ENCODE measurements around the gene PICALM. TPM values are rescaled to one million over a fixed set of nuclear protein-coding genes. Genes with fewer than 3 reads are reported as not detected.

PICALM gene
- total RNA-seq, 1 experiment from 2014 or later = 90.0 TPM

GRCh38 chr11:86039094-86039493, 29.8 kb downstream of the PICALM start:
- no peak for DNase-seq
- H3K27me3 ChIP-seq = no peaks in the 10 kb centered on the region
- peaks cover 5% of the 10 kb centered on the region; the same call in 1 of the 2 replicates for H3K36me3 ChIP-seq
- H3K4me3 ChIP-seq = no peak overlapping the region
- H3K9me3 ChIP-seq = no peaks in the 10 kb centered on the region

DNA sequence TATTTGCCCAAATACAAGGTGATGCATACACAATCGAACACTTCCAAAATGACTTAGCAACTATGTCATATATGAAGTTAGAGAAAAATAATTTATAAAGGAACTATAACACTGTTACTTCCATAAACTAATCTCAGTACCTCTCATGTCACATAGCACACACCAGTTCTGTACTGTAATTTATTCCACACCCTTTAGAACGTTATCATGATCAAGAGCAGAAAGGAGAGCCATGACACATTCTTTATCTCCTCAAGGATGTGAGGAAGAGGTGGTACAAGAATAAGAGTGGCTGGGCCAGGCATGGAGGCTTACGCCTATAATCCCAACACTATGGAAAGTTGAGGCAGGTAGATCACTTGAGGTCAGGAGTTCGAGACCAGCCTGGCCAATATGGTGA, 31.1 kb downstream of the PICALM start:
- Histone ChIP-seq H3K4me3 (no peak overlapping the region), H3K9me3 (no peaks in the 10 kb centered on the region), H3K27me3 (no peaks in the 10 kb centered on the region), H3K36me3 (peaks cover 5% of the 10 kb centered on the region)
- DNase-seq = no peak

- DNase-seq = no peak
Observed at GRCh38 chr11:86035920-86036319, 33.0 kb downstream of the PICALM start.

GRCh38 chr11:86035164-86035563, 33.7 kb downstream of the PICALM start:
- Histone ChIP-seq H3K9me3 (no peaks in the 10 kb centered on the region), H3K4me3 (no peak overlapping the region), H3K36me3 (peaks cover 13% of the 10 kb centered on the region), H3K27me3 (no peaks in the 10 kb centered on the region)
- no peak for DNase-seq

More at GRCh38 chr11:86035920-86036319, 33.0 kb downstream of the PICALM start:
- Histone ChIP-seq H3K4me3 (no peak overlapping the region), H3K36me3 (peaks cover 8% of the 10 kb centered on the region), H3K27me3 (no peaks in the 10 kb centered on the region), H3K9me3 (no peaks in the 10 kb centered on the region)

DNA sequence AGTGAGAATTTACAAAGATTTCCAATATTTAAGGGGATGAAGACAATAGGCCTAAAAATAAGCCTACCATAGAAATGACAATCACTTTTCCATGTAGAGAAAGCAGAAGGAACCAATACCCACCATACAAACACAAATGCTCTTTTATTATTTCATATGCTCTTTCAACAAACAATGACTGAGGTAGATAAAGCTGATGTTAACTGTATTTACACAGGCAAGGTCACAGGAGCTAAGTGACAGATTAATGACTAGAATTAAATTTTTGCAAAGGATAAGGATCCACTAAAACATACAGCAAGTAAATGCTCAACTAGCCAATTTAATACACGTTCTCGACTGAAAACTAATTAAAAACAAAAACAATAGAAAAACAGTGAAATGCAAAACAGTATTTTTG, 34.2 kb downstream of the PICALM start:
- DNase-seq = no peak
- no peaks in the 10 kb centered on the region for H3K27me3 ChIP-seq
- no peak overlapping the region for H3K4me3 ChIP-seq
- peaks cover 18% of the 10 kb centered on the region for H3K36me3 ChIP-seq
- no peaks in the 10 kb centered on the region for H3K9me3 ChIP-seq

DNA sequence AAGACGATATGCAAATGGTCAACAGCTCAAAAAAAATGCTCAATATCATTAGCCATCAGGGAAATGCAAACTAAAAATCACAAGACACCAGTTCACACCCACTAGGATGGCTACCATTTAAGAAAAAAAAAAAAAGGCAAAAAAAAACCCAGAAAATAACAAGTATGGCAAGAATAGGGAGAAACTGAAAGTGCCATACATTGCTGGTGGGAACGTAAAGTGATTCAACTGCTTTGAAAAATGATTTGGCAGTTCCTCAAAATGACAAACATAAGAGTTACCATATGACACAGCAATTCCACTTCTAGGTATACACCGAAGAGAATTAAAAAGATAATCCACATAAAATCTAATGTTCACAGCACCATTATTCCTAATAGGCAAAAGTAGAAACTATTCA, 47.5 kb downstream of the PICALM start:
- Histone ChIP-seq H3K9me3 (no peaks in the 10 kb centered on the region), H3K4me3 (no peak overlapping the region), H3K36me3 (peaks cover 71% of the 10 kb centered on the region), H3K27me3 (no peaks in the 10 kb centered on the region)
- DNase-seq = no peak

GRCh38 chr11:86018249-86018648, 50.6 kb downstream of the PICALM start:
- DNase-seq = no peak
- Histone ChIP-seq H3K27me3 (no peaks in the 10 kb centered on the region), H3K9me3 (no peaks in the 10 kb centered on the region), H3K4me3 (no peak overlapping the region), H3K36me3 (peaks cover 69% of the 10 kb centered on the region)

DNA sequence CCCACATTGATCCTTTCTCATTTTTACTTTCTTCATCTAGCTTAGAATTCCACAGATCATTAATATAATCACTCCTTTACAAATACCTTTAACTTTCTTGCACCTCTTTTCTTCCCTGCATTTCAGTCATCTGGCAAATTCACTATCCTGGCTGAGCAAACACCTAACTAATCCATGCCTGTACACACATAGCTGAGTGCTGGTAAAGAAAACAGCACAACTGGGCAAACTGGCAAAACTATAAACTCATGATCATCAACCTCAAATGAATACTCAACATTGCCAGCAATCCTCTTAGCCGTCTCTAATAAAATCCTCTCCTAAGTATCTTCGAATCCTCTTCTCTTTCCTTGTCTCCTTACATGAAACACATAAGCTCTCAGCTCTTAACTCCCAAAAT, 52.4 kb downstream of the PICALM start:
- H3K27me3 ChIP-seq = no peaks in the 10 kb centered on the region
- H3K4me3 ChIP-seq = no peak overlapping the region
- peaks cover 64% of the 10 kb centered on the region for H3K36me3 ChIP-seq
- no peaks in the 10 kb centered on the region for H3K9me3 ChIP-seq
- no peak for DNase-seq

GRCh38 chr11:86015699-86016098, 53.2 kb downstream of the PICALM start:
- no peak for DNase-seq
- H3K4me3 ChIP-seq = no peak overlapping the region

GRCh38 chr11:86014221-86014620, 54.7 kb downstream of the PICALM start:
- H3K36me3 ChIP-seq = peaks cover 61% of the 10 kb centered on the region
- H3K27me3 ChIP-seq = no peaks in the 10 kb centered on the region
- H3K9me3 ChIP-seq = no peaks in the 10 kb centered on the region
- no peak for DNase-seq
- H3K4me3 ChIP-seq = no peak overlapping the region

More at GRCh38 chr11:86015699-86016098, 53.2 kb downstream of the PICALM start:
- Histone ChIP-seq H3K27me3 (no peaks in the 10 kb centered on the region), H3K9me3 (no peaks in the 10 kb centered on the region), H3K36me3 (peaks cover 62% of the 10 kb centered on the region)

DNA sequence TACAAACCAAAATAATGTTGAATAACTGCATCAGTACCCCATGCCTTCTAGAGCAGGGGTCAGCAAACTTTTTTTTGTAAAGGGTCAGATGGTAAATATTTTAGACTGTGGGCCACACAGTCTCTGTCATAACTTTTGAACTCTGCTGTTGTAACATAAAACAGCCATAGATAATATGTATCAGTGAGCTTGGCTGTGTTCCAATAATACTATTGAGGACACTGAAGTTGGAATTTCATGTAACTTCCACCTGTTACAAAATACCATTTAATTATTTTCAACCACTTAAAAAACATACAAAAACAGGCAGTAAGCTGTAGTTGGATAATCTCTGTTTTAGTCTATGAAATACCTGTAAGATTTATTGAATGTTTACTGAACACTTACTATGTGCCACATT, 55.2 kb downstream of the PICALM start:
- Histone ChIP-seq H3K27me3 (no peaks in the 10 kb centered on the region), H3K36me3 (peaks cover 59% of the 10 kb centered on the region), H3K9me3 (no peaks in the 10 kb centered on the region), H3K4me3 (no peak overlapping the region)
- no peak for DNase-seq

DNA sequence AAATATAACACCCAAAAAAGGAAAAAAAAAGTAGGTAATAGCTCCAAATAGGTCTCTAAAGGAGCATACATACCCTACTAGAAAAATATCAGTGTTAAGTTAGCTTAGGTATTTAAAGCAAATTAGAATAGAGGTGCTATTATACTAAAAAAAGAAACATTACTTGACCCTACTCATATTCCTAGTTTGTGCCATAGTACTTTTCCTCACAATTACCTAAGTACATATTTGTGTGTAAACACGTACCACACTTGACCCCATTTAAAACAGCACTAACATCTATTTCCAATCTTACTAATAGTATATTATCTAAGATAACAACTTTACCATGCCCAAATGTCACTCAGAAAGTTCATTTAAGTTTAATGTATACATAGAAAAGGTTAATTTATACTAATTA, 57.7 kb downstream of the PICALM start:
- no peaks in the 10 kb centered on the region for H3K27me3 ChIP-seq
- H3K4me3 ChIP-seq = no peak overlapping the region
- no peaks in the 10 kb centered on the region for H3K9me3 ChIP-seq
- H3K36me3 ChIP-seq = peaks cover 64% of the 10 kb centered on the region
- no peak for DNase-seq

DNA sequence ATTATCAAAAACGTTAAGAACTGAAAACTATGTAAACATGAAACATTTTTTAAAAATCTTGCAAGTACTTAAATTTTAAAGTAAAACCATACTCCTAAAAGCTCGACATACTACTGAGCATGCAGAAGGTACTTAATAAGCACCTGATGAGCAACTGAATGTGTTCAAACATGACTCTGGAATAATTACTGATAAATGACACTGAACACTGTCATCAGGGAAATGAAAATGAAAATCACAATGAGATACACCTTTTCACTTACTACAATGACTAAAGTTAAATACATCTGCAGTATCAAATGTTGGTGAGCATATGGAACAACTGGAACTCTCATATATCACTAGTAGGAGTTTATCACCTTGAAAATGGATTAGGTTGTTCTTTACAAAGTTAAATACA, 65.2 kb downstream of the PICALM start:
- peaks cover 87% of the 10 kb centered on the region for H3K36me3 ChIP-seq
- H3K9me3 ChIP-seq = no peaks in the 10 kb centered on the region
- no peak overlapping the region for H3K4me3 ChIP-seq
- no peak for DNase-seq
- H3K27me3 ChIP-seq = no peaks in the 10 kb centered on the region

DNA sequence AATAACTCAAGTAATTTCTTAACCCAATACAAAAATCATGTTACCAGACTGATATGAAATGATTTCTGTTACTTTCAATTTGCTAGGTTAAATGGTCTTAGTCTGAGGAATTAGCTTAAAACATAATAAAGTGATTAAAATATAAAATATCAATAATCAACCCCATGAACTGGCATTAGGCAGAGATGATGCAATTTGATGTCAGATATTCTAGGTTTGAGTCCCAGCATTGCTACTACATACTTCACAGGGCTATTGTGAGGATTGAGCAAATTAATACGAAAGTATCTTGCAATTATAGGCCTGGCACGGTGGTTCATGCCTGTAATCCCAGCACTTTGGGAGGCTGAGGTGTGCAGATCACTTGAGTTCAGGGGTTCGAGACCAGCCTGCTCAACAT, 66.5 kb downstream of the PICALM start:
- DNase-seq = no peak
- no peaks in the 10 kb centered on the region for H3K9me3 ChIP-seq
- no peaks in the 10 kb centered on the region for H3K27me3 ChIP-seq
- H3K36me3 ChIP-seq = peaks cover 86% of the 10 kb centered on the region
- no peak overlapping the region for H3K4me3 ChIP-seq

DNA sequence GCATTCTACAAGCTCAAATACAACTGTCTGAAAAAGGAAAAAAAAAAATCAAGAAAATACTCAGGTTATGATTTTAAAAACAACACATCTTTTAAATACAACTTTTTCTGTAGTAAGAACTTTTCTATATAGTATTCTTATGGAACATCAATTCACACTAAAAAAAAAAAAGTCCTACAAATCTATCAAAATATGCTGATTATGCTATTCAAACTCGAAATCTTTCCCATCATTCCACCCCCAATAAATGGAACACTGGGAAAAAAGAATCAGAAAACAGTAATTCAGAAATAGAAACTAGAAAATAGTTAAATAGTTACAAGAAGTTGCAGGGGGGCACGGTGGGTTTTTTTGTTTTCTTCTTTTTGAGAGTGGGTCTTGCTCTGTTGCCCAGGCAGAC, 77.4 kb downstream of the PICALM start:
- Histone ChIP-seq H3K4me3 (no peak overlapping the region), H3K36me3 (peaks cover 66% of the 10 kb centered on the region), H3K9me3 (no peaks in the 10 kb centered on the region), H3K27me3 (no peaks in the 10 kb centered on the region)
- DNase-seq = no peak

- Histone ChIP-seq H3K36me3 (peaks cover 63% of the 10 kb centered on the region), H3K9me3 (no peaks in the 10 kb centered on the region), H3K4me3 (no peak overlapping the region), H3K27me3 (no peaks in the 10 kb centered on the region)
- no peak for DNase-seq
Observed at GRCh38 chr11:85989746-85990145, 79.1 kb downstream of the PICALM start.

GRCh38 chr11:85988780-85989179, 80.1 kb downstream of the PICALM start:
- peaks cover 60% of the 10 kb centered on the region for H3K36me3 ChIP-seq
- H3K27me3 ChIP-seq = no peaks in the 10 kb centered on the region
- no peak for DNase-seq
- no peak overlapping the region for H3K4me3 ChIP-seq
- no peaks in the 10 kb centered on the region for H3K9me3 ChIP-seq

GRCh38 chr11:85977751-85978160, 91.1 kb downstream of the PICALM start:
- Histone ChIP-seq H3K27me3 (no peaks in the 10 kb centered on the region), H3K36me3 (peaks cover 77% of the 10 kb centered on the region), H3K4me3 (no peak overlapping the region), H3K9me3 (no peaks in the 10 kb centered on the region)
- DNase-seq = no peak

DNA sequence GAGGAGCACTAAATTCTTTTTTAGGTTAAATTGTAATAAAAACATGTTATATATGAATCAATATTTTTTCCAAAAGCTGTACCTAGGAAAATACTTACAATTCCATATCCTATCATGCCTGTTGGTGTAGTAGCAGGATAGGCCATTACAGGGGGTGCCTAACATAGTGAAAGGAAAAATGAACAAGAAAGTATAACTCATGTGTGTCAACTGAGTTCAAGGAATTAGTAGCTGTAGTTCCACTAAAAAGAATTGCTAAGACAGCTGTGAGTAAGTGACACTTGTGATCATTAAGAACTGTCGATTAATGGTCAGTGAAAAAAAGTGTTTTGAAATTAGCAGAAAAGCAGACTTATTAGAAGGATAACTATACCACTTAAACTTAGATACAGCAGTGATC, 92.4 kb downstream of the PICALM start:
- no peaks in the 10 kb centered on the region for H3K27me3 ChIP-seq
- no peak overlapping the region for H3K4me3 ChIP-seq
- no peaks in the 10 kb centered on the region for H3K9me3 ChIP-seq
- no peak for DNase-seq
- H3K36me3 ChIP-seq = peaks cover 78% of the 10 kb centered on the region
